HepG2 (cell line): Measurements from ENCODE around the gene BAIAP2L1. TPM values are rescaled to one million over a fixed set of nuclear protein-coding genes. Genes with fewer than 3 reads are reported as not detected.

Experiments used
- ATAC-seq: fragments of 200-7000 bp; cut with Tn5 transposase; 3 replicates; pipeline ENCODE4 v1.9.1; 2020; ENCODE audit warnings: mild to moderate bottlenecking, moderate library complexity
- BruUV-seq: library from RNA; stranded (reverse); fragments of 400-500 nt; replicated peaks from 2 replicates; lab custom pipeline; 2021; lab: Mats Ljungman, UMichigan
- CTCF ChIA-PET: fragments of 300-600 bp; formaldehyde crosslinking; extraction: SDS; loops from one replicate; lab custom pipeline; 2021; ENCODE audit warnings: low total read pairs, inconsistent platforms, low intra/inter-chr PET ratio; lab: Yijun Ruan, JAX
- POLR2A ChIA-PET: fragments of 350-600 bp; sonication (Branson Sonifier 250); formaldehyde crosslinking; loops from one replicate; lab custom pipeline; 2020; ENCODE audit warnings: antibody characterized with exemption, inconsistent platforms; lab: Yijun Ruan, JAX
- DNase-seq: peaks from one replicate; pipeline ENCODE4 v3.0.0-alpha.2; 2015; ENCODE audit warnings: low spot score
- FAIRE-seq: peaks from 3 replicates; lab custom pipeline; 2011; peaks lifted over from hg19 to GRCh38; lab: Jason Lieb, UNC
- H2AFZ ChIP-seq: one replicate; pipeline ENCODE4 v1.6.1; 2011; ENCODE audit warnings: low read length, inconsistent platforms
- H3K27ac ChIP-seq: fragments of 300-600 bp; 3 replicates; pipeline ENCODE4 v1.8.0; 2011; ENCODE audit warnings: mixed run types, mild to moderate bottlenecking, mixed read lengths, low read length, inconsistent platforms; ENCODE audit not compliant: insufficient read depth; ENCODE audit errors: extremely low read length
- H3K27me3 ChIP-seq, 2 experiments: fragments of 200-600 bp in 1 of 2; 2 replicates in 1 of 2; 3 replicates in 1 of 2; pipeline versions ENCODE4 v1.6.0 to v1.8.0; 2011; ENCODE audit warnings: low read length in 2 of 2, mild to moderate bottlenecking in 2 of 2, moderate library complexity in 2 of 2, inconsistent platforms in 1 of 2; ENCODE audit not compliant: insufficient read depth in 2 of 2, control insufficient read depth in 1 of 2
- H3K36me3 ChIP-seq, 2 experiments: fragments of 200-600 bp in 1 of 2; replicated peaks in 1 of 2; 2 replicates in 1 of 2; 3 replicates in 1 of 2; pipeline versions ENCODE4 v1.5.1 to v1.8.0; 2011; ENCODE audit warnings: low read length in 2 of 2, inconsistent platforms in 1 of 2; ENCODE audit not compliant: insufficient read depth in 2 of 2, control insufficient read depth in 1 of 2
- H3K4me1 ChIP-seq: 2 replicates; pipeline ENCODE4 v1.5.1; 2012; ENCODE audit warnings: low read length, inconsistent platforms; ENCODE audit not compliant: insufficient read depth
- H3K4me2 ChIP-seq: 2 replicates; pipeline ENCODE4 v1.6.0; 2011; ENCODE audit warnings: low read depth, low read length, inconsistent platforms
- H3K4me3 ChIP-seq, 3 experiments: fragments of 200-600 bp in 1 of 3; sonication (generic), shearing (Covaris generic) in 1 of 3; replicated peaks in 1 of 3; 2 replicates each; pipeline ENCODE4 v1.5.1; 2011 to 2016; ENCODE audit warnings: low read length in 3 of 3, inconsistent platforms in 2 of 3, low read depth in 2 of 3, mild to moderate bottlenecking in 2 of 3, control low read depth in 1 of 3, mixed read lengths in 1 of 3; ENCODE audit not compliant: insufficient read depth in 1 of 3
- H3K79me2 ChIP-seq: one replicate; pipeline ENCODE4 v1.6.1; 2011; ENCODE audit warnings: low read length, inconsistent platforms; ENCODE audit not compliant: insufficient read depth
- H3K9ac ChIP-seq: 2 replicates; pipeline ENCODE4 v1.6.0; 2011; ENCODE audit warnings: mild to moderate bottlenecking, low read depth, low read length, inconsistent platforms; ENCODE audit not compliant: insufficient read depth
- H3K9me3 ChIP-seq: 2 replicates; pipeline ENCODE4 v1.5.1; 2012; ENCODE audit warnings: mild to moderate bottlenecking, low read length
- H4K20me1 ChIP-seq: 2 replicates; pipeline ENCODE4 v1.6.0; 2011; ENCODE audit warnings: inconsistent platforms, mild to moderate bottlenecking, low read length, moderate library complexity; ENCODE audit not compliant: insufficient read depth
- AGO2 ChIP-seq: fragments of 200-400 bp; formaldehyde crosslinking; optimal IDR thresholded peaks from 2 replicates; pipeline ENCODE3; 2017; ENCODE audit warnings: mild to moderate bottlenecking, low read depth, low read length, moderate library complexity
- ATF7-NPFF ChIP-seq: sonication (generic); formaldehyde crosslinking; IDR thresholded peaks from 2 replicates; pipeline ENCODE4 v1.8.1; 2023; ENCODE audit warnings: mild to moderate bottlenecking, low read depth, missing genetic modification reagents, moderate library complexity
- HMG20A ChIP-seq: IDR thresholded peaks from 2 replicates; pipeline ENCODE4 v1.6.1; 2016; ENCODE audit warnings: borderline replicate concordance
- JARID2 ChIP-seq: sonication (generic); formaldehyde crosslinking; IDR thresholded peaks from 2 replicates; pipeline ENCODE4 v1.8.1; 2023; ENCODE audit warnings: missing genetic modification reagents, inconsistent platforms; ENCODE audit not compliant: insufficient replicate concordance
- KAT8 ChIP-seq: IDR thresholded peaks from 2 replicates; pipeline ENCODE4 v1.6.1; 2016; ENCODE audit warnings: missing genetic modification reagents, missing compliant biosample characterization
- KLF12 ChIP-seq: sonication (generic); formaldehyde crosslinking; IDR thresholded peaks from 2 replicates; pipeline ENCODE4 v1.4.0; 2020; ENCODE audit warnings: missing genetic modification reagents, borderline replicate concordance
- PHF8 ChIP-seq: sonication (generic); formaldehyde crosslinking; IDR thresholded peaks from 2 replicates; pipeline ENCODE4 v1.5.0; 2020; ENCODE audit warnings: missing genetic modification reagents
- SAFB2 ChIP-seq: sonication (generic); formaldehyde crosslinking; IDR thresholded peaks from 2 replicates; pipeline ENCODE4 v1.5.1; 2020; ENCODE audit warnings: missing genetic modification reagents, low read depth, mild to moderate bottlenecking, borderline replicate concordance
- SAP130 ChIP-seq: IDR thresholded peaks from 2 replicates; pipeline ENCODE4 v1.6.1; 2016; ENCODE audit warnings: low read depth
- SRY ChIP-seq: sonication (generic); formaldehyde crosslinking; IDR thresholded peaks from 2 replicates; pipeline ENCODE4 v1.8.0; 2022; ENCODE audit warnings: mild to moderate bottlenecking, missing genetic modification reagents
- ZBTB33 ChIP-seq: sonication (generic); formaldehyde crosslinking; IDR thresholded peaks from 2 replicates; pipeline ENCODE4 v1.4.0; 2020; ENCODE audit warnings: missing genetic modification reagents
- ZNF256 ChIP-seq: sonication (generic); formaldehyde crosslinking; conservative IDR thresholded peaks from 2 replicates; pipeline ENCODE4 v1.4.0; 2020; ENCODE audit warnings: missing genetic modification reagents
- ZNF337 ChIP-seq: sonication (generic); formaldehyde crosslinking; IDR thresholded peaks from 2 replicates; pipeline ENCODE4 v1.5.1; 2020; ENCODE audit warnings: missing genetic modification reagents, low read depth, mild to moderate bottlenecking, borderline replicate concordance
- ZNF407 ChIP-seq: sonication (generic); formaldehyde crosslinking; IDR thresholded peaks from one replicate; pipeline ENCODE4 v1.5.1; 2020; ENCODE audit warnings: mild to moderate bottlenecking, missing genetic modification reagents; ENCODE audit errors: not compliant biosample characterization
- WGBS: methylation state at CpG from one replicate; pipeline ENCODE4 v1.1.6; 2017; ENCODE audit warnings: low lambda C conversion rate; 5-methylcytosine and 5-hydroxymethylcytosine counted together
- in situ Hi-C: cut with HindIII; loops from 2 replicates; pipeline ENCODE4 v1.10.0; 2017; ENCODE audit warnings: low pct_unique_long_range_greater_than_20kb; ENCODE audit not compliant: extremely low pct_ligation_motif_present
- intact Hi-C: fragments of 100-400 bp; cut with micrococcal nuclease; formaldehyde crosslinking; loops from one replicate; pipeline ENCODE4 v1.10.0; 2022; ENCODE audit not compliant: unreplicated experiment
- polyA plus RNA-seq, 8 experiments: library from polyadenylated mRNA; depleted of rRNA in 3 of 8; stranded (reverse) in 7 of 8; unstranded in 1 of 8; fragments of >200 nt; fragmentation: Illumina TruSeq in 4 of 8; extraction: Trizol in 4 of 8; gene quantifications; 2 replicates each; pipeline versions ENCODE4 v1.2.1 to v1.2.3, GENCODE V29; 2011 to 2016; ENCODE audit warnings: low read depth in 4 of 8, missing spikeins in 1 of 8, mixed read lengths in 1 of 8; ENCODE audit not compliant: insufficient read depth in 1 of 8
- total RNA-seq, 5 experiments: library from RNA; depleted of rRNA; stranded (reverse); fragments of >200 nt; fragmentation: Illumina TruSeq; extraction: Trizol; gene quantifications; 2 replicates each; pipeline ENCODE4 v1.2.3, GENCODE V29; 2016; ENCODE audit warnings: low read depth in 1 of 5
- TF ChIP-seq, protein P1 (sequence below): sonication (generic); formaldehyde crosslinking; IDR thresholded peaks from 2 replicates; pipeline ENCODE4 v1.5.0; 2020; ENCODE audit warnings: missing genetic modification reagents

BAIAP2L1 gene
- total and polyA plus RNA-seq, 2 of the 13 experiments (the other 11 are each of a cell fraction or from before 2014, with no cell fraction given) = 13.0 to 21.5 TPM

GRCh38 chr7:98291717-98292116 lies 109.2 kb downstream of the BAIAP2L1 start:
- H3K9ac ChIP-seq = no peak overlapping the region
- in situ Hi-C loops = loop anchor here (5.0 to 10.0 kb wide), 2 partner anchors 106 to 553 kb away; no protein-coding TSS in a partner anchor
- no peaks in the 10 kb centered on the region for H3K27me3 ChIP-seq
- FAIRE-seq = no peak
- no peak overlapping the region for H2AFZ ChIP-seq
- WGBS = 87% methylated on average over 4 of the region's 7 CpGs
- no peak overlapping the region for H3K4me2 ChIP-seq
- H3K79me2 ChIP-seq = peaks cover 8% of the 10 kb centered on the region
- peaks cover 17 to 47% of the 10 kb centered on the region in 2 experiments; a peak in 4 of 5 replicates for H3K36me3 ChIP-seq
- H3K4me1 ChIP-seq = peaks cover 29% of the 10 kb centered on the region
- CTCF ChIA-PET = no interaction called here
- POLR2A ChIA-PET = no interaction called here
- peaks cover 26% of the 10 kb centered on the region; the same call in 1 of the 2 replicates for H4K20me1 ChIP-seq
- intact Hi-C loops = no loop called here
- no peak overlapping the region for H3K4me3 ChIP-seq
- DNase-seq = no peak
- H3K9me3 ChIP-seq = no peaks in the 10 kb centered on the region
- ATAC-seq = peak; percentile 25; the same call in 2 of the 3 replicates
- H3K27ac ChIP-seq = no peak overlapping the region
- no TSS peak for BruUV-seq
- TF ChIP-seq, protein P1, sequence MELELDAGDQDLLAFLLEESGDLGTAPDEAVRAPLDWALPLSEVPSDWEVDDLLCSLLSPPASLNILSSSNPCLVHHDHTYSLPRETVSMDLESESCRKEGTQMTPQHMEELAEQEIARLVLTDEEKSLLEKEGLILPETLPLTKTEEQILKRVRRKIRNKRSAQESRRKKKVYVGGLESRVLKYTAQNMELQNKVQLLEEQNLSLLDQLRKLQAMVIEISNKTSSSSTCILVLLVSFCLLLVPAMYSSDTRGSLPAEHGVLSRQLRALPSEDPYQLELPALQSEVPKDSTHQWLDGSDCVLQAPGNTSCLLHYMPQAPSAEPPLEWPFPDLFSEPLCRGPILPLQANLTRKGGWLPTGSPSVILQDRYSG (CRISPR knock-in tag) = no peak
- TF ChIP-seq PHF8 (no peak), ZNF256 (CRISPR knock-in tag) (no peak), ZBTB33 (CRISPR knock-in tag) (peak; percentile 36; the same call in 1 of the 2 replicates), HMG20A (CRISPR knock-in tag) (no peak), KAT8 (CRISPR knock-in tag) (no peak), SAFB2 (CRISPR knock-in tag) (no peak), ATF7-NPFF (CRISPR knock-in tag) (no peak), SAP130 (CRISPR knock-in tag) (no peak), SRY (CRISPR knock-in tag) (no peak), AGO2 (peak; percentile 37), ZNF337 (CRISPR knock-in tag) (no peak), JARID2 (CRISPR knock-in tag) (no peak), KLF12 (CRISPR knock-in tag) (no peak), ZNF407 (CRISPR knock-in tag) (no peak)
